GM21447 (cell line): ENCODE data around the gene NRXN3.

Source experiments
- ATAC-seq: cut with Tn5 transposase; IDR thresholded peaks from one replicate; pipeline ENCODE4 v1.9.1; 2021; ENCODE audit not compliant: unreplicated experiment

The NRXN3 gene

GRCh38 chr14:78242086-78242485 is 71.9 kb downstream of the NRXN3 start:
- ATAC-seq, result no peak

- ATAC-seq, result no peak
These were observed 73.0 kb downstream of the NRXN3 start for GRCh38 chr14:78243187-78243586.

DNA sequence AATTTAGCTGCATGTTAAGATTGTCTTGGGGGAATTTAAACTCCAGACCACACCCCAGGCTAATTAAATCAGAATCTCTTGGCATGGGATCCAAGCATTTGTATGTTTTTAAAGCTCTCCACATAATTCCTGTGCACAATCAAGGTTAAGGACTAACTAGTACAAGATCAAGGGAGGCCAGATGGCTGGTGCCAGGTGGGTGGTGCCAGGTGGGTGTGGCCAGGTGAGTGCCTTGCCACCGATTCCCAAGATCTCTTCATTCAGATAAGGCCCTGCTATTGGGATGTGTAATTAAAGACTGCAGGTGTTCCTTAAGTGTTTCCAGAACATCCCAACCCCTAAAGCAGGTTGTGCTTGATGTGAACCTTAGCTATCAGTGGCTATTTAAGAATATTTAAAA is 75.1 kb downstream of the NRXN3 start:
- ATAC-seq, result no peak

DNA sequence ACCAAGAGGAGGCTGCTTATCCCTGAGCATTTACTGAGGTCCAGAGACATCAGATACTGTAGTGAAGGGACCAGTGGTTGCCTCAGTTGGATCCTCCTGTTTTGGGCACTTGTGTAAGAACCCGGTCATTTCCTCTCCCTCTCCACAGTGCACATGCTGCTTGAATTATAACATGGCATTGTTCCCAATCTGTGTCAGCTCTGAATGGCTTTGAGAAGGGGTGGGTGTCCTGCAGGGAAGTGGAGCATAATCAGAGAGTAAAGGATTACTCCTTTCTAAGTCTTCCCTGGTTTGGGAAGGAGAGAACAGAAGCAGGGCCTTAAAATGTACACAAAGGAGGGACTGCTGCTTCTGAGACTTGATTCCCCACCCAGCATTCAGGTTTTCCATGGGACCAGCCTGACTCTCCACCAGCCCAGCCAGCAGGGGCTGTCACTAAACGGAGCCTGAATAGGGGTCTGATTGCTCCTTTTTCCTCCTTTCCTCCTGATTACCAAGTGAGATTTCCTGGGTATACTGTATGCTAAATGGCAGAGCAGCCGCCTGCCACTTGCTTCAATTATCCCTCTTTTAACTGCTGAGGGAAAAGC is 78.4 kb downstream of the NRXN3 start:
- no peak for ATAC-seq

- no peak for ATAC-seq
These were observed 81.1 kb downstream of the NRXN3 start for GRCh38 chr14:78251308-78251707.

- ATAC-seq, result no peak
These were observed 83.8 kb downstream of the NRXN3 start for GRCh38 chr14:78253986-78254385.

GRCh38 chr14:78254911-78255461 is 84.8 kb downstream of the NRXN3 start:
- ATAC-seq, result no peak

DNA sequence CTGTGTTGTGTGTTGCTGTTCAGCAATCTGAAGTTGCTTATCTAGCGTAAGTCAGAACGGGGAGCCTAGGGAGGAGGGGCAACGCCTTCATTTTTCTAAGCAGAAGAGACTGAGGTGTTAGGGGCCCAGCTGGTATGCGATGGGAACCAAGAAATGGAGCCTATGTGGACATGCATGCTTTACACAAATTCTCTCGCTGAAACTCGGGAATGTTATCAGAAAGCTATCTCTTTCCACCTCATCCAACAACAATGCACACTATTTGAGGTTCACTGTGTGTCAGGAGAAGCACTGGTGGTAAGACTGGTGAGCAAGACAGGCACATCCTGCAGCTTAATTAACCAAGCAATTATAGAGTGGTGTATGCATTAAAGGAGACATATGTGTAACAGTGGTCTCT is 89.7 kb downstream of the NRXN3 start:
- ATAC-seq, result no peak

DNA sequence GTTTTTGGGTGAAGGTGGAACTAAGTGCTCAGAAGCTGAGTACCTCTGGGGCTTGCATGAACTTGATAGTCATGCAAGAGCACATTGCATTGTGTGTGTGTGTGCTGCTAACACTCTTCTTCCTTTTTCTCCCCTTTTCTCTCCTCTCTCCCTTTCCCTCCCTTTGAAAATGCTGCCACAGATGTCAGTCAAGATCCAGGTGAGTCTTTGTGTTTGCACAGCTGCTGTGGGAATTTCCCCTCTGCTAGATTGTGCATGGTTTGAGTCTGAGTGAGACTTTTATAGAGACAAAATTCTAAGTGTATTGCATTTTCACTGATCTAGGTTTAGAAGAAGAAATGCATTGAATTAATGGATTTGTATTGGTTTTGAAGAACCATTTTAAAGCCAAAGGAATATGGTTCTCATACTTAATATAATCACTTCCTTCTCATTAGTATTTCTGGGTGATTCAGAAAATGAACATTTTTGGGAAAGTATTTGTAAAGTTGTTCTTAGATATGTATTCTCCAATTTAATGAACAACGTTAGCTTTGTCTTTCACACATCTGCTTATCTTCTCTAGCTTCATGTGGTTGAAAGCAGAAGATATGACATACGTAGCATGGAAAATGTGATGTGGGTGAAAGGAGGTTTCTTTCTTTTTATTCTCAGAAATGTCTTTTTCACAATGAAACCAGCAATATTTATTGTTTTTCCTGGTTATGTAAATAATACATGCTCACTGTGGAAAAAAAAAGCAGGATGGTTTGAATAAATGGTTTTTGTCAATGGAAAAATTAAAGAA is 108.5 kb downstream of the NRXN3 start:
- no peak for ATAC-seq

- ATAC-seq, result no peak
These were observed 112.3 kb downstream of the NRXN3 start for GRCh38 chr14:78282437-78282836.

DNA sequence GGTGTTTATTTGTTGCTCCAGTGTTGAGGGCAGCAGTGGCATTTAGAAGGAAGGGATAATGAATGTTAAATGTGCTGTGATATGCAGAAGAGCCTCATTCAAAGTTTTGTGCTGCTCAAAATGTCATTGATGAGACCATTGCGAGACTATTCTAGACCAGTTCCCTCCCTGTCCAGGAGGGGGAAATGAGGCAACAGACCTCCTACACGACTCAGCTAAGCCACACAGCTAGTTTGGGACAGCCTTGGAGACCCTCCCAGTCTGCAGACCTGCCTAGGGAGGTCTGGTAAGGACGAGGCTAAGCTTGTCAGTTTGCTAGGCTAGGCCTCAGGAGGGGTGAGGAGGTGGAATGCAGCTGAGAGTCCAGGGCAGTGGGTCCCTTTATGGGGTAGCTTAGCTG is 116.0 kb downstream of the NRXN3 start:
- ATAC-seq, result no peak

DNA sequence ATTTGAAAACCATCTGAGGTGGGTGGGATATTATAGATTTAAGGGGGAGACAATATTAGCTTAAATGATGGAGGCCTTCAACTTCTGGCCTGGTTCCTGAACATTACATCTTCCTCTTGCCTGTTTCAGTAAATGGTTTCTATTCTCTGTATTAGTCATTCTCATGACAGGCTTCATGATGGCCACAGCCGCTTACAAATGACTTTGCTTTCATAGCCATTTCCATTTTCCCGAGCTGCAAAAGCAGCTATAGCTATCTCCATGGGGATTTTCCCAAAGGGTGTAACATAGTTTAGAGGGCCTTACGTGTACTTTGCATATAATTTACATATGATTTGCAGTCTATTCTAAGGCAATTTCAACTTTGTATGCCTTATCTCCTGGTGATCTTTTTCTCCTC is 121.8 kb downstream of the NRXN3 start:
- ATAC-seq, result peak; percentile 67

DNA sequence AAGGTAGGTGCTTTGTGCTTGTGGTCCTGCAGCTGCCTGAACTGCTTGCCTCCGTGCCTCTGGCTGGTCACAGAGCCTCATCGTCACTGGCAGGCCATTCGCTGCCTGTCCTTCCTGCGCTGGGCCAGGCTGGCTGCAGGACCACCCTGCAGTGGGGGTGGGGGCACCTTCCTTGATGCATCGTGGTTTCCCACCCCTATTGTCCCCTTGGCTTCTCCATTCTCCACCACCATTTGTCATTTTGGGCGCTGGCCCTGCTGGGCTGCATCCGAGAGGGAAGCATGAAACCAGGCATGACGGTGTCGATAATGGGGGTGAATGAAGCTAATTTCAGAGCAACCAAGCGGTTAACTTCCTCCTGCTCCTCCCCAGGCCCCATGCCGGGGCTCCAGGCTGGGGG is 127.7 kb downstream of the NRXN3 start:
- no peak for ATAC-seq

- ATAC-seq, result no peak
These were observed 128.1 kb downstream of the NRXN3 start for GRCh38 chr14:78298298-78298697.

GRCh38 chr14:78302841-78303240 is 132.7 kb downstream of the NRXN3 start:
- no peak for ATAC-seq

DNA sequence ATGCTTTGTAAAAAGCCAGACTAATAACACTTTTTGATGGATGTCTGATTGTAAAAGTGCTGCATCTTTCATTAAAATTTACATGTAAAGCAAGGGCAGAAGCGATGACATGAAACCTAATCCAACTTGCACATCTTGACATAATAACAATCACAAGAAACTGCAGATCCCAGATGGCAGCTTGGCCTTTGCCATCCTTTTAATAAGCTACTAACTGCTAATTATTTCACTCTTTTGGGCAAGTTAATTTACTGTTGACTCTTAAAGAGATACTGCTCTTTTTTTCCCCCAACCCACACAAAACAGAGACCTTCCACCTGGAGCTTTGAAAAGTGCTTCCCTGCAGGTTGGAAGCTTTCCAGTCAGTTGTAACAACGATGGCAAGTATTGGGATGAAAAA is 137.5 kb downstream of the NRXN3 start:
- no peak for ATAC-seq

GRCh38 chr14:78308079-78308478 is 137.9 kb downstream of the NRXN3 start:
- no peak for ATAC-seq

GRCh38 chr14:78310272-78310671 is 140.1 kb downstream of the NRXN3 start:
- ATAC-seq, result no peak

GRCh38 chr14:78313499-78313898 is 143.3 kb downstream of the NRXN3 start:
- ATAC-seq, result no peak

- ATAC-seq, result no peak
These were observed 144.3 kb downstream of the NRXN3 start for GRCh38 chr14:78314484-78314883.

DNA sequence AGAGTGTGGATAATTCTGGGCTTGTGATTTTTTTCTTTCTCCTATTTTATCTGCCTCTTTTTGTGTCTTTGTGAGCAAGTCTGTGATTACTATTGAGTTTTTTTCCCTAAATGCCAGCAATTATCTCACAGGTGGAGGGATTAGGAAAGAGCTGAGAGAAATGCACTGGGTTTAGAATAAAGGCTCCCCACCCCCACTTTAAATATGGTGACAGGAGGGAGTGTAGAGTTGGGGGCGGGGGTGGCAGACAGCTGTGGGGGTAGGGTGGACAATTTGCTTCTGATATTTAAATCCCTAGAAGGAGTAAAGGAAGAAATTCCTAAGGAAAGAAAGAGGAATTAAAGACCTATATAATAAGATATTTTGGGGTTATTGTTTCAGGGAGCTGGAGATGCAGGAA is 145.9 kb downstream of the NRXN3 start:
- ATAC-seq, result no peak

GRCh38 chr14:78316786-78317185 is 146.6 kb downstream of the NRXN3 start:
- ATAC-seq, result no peak

DNA sequence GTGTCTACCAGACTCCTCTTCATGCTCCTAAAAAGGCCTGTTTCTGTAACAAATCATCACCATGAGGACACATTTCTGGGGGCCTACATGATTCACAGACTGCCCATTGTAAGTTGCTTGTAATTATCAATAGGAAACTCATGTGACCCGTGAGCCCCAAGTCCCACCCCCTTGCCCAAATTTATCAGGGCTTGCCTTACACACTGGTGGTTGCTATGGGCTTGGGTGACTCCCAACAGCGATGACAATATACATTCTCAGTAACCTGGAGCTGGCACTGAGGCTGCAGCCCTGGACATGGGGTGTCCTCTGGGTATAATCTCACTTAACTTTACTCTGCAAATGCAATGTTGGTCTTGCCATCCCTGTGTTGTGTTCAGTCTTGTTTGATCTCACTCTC is 149.2 kb downstream of the NRXN3 start:
- ATAC-seq, result no peak
